ENCODE data around the gene KCNK5.

Gene KCNK5

DNA sequence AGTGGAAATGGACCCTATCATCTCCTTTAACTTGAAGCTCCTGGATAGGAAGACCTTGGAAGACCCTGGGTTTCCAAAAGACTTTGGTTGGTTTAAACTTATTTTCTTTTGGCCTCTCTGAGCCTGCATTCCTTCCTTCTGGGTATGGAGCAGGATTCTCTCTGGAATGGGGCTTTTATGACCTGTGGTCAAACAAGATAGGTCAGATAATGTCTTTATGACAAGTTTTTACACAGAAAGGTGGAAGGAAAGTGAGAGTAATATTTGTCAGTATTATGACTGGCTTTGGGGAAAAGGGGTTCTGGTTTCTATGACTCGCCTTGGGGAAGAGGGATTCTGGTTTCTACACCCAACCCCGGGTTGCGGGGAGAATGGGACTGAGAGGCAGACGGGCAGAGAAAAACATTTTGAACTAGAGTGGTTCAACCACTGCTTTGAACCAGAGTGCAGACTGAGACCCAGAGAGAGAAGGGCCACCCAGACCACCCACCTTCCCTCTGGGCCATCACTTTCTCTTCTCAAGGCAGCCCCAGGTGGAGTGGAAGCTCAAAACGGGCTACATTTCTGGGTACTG, 37.6 kb upstream of the KCNK5 start:
- no peaks in the 10 kb centered on the region for H3K9me3 ChIP-seq (ENCODE audit: low read depth, low read length)
- H3K27ac ChIP-seq = no peak overlapping the region
- H3K9ac ChIP-seq (ENCODE audit: insufficient read length) = no peak overlapping the region
- TF ChIP-seq POLR2AphosphoS5 (IDR thresholded peaks at IDR 0.05; ENCODE audit: borderline replicate concordance, low read depth, low read length) (no peak), FOXP2 (optimal IDR thresholded peaks at IDR 0.05; ENCODE audit: control extremely low read depth, extremely low read length, insufficient read depth) (no peak), EZH2 (IDR thresholded peaks at IDR 0.05) (no peak)
- no peak overlapping the region for H3K4me3 ChIP-seq
- no peak for DNase-seq (ENCODE audit: low read depth, low spot score)
- no peaks in the 10 kb centered on the region for H3K36me3 ChIP-seq (ENCODE audit: insufficient read depth, low read length)

DNA sequence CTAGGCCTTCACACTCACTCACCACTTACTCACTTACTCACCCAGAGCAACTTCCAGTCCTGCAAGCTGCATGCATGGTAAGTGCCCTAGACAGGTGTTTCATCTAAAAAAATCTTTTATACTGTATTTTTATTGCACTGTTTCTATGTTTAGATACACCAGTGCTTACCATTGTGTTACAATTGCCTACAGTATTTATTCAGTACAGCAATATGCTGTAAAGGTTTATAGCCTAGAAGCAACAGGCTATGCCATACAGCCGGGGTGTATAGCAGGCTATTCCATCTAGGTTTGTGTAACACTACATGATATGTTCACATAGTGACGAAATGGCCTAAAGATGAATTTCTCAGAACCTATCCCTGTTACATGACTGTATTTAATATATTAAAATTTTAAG, 37.1 kb upstream of the KCNK5 start:
- Histone ChIP-seq H3K27ac (no peak overlapping the region), H3K36me3 (ENCODE audit: insufficient read depth, low read length) (no peaks in the 10 kb centered on the region), H3K9ac (ENCODE audit: insufficient read length) (no peak overlapping the region), H3K4me3 (no peak overlapping the region), H3K9me3 (ENCODE audit: low read depth, low read length) (no peaks in the 10 kb centered on the region)
- no peak for TF ChIP-seq POLR2AphosphoS5 (IDR thresholded peaks at IDR 0.05; ENCODE audit: borderline replicate concordance, low read depth, low read length)
- no peak for TF ChIP-seq FOXP2 (optimal IDR thresholded peaks at IDR 0.05; ENCODE audit: control extremely low read depth, extremely low read length, insufficient read depth)
- TF ChIP-seq EZH2 (IDR thresholded peaks at IDR 0.05) = no peak
- no peak for DNase-seq (ENCODE audit: low read depth, low spot score)

DNA sequence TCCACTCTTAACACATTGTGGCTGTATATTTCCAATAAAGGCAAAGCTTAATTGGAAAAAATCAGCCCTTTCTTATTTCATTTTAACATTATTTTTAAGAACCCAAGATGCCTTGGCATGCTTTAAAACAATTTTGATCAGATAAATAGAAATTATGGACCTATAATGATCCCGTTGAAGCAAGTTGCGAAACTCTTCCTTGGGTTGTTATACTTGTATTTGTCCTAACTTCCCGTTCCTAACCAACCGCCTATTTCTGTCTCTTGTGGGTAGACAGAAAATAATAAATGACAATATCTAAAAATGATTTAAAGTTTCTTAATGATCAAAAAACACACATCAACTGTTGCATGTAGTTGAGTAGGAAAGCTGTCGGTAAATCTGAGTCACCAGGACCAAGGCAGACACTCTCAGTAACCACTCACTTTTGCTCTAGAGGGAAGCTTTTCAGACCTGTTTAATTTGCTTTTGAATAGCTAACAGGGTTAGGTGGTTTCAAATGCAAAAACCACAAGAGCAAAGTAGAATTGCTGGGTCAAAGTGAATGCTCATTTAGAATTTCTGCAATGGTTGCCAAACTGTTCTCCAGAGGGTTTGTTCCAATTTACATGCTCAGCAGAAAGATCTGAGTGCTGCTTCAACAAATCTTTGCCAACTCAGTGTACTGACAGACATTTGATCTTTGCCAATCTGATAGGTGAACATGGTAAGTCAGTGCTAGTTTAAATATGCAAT, 34.2 kb upstream of the KCNK5 start:
- DNase-seq (ENCODE audit: low read depth, low spot score) = no peak
- Histone ChIP-seq H3K9ac (ENCODE audit: insufficient read length) (no peak overlapping the region), H3K27ac (no peak overlapping the region), H3K36me3 (ENCODE audit: insufficient read depth, low read length) (no peaks in the 10 kb centered on the region), H3K9me3 (ENCODE audit: low read depth, low read length) (no peaks in the 10 kb centered on the region), H3K4me3 (no peak overlapping the region)
- TF ChIP-seq POLR2AphosphoS5 (IDR thresholded peaks at IDR 0.05; ENCODE audit: borderline replicate concordance, low read depth, low read length) (no peak), EZH2 (IDR thresholded peaks at IDR 0.05) (no peak), FOXP2 (optimal IDR thresholded peaks at IDR 0.05; ENCODE audit: control extremely low read depth, extremely low read length, insufficient read depth) (no peak)

DNA sequence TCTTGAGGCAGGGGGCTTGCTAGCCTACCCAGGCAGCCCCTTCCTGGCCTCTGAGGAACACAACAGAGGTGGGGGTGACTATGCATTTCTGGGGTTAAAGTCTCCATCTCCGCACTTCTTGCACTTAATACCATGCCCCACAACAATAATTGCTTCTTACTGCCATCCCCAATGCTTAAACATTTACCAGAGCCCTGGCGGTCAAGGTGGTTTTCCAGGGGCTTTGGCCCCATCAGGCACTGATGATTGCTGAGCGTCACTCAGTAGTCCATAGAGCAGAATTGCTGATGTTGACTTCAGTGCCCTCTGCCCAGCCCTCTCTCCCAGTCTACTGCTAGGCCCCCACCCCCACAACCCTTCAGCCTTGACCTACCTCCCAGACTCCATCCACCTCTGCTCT, 32.5 kb upstream of the KCNK5 start:
- Histone ChIP-seq H3K27ac (no peak overlapping the region), H3K36me3 (ENCODE audit: insufficient read depth, low read length) (no peaks in the 10 kb centered on the region), H3K9ac (ENCODE audit: insufficient read length) (no peak overlapping the region), H3K9me3 (ENCODE audit: low read depth, low read length) (no peaks in the 10 kb centered on the region), H3K4me3 (no peak overlapping the region)
- TF ChIP-seq FOXP2 (optimal IDR thresholded peaks at IDR 0.05; ENCODE audit: control extremely low read depth, extremely low read length, insufficient read depth) = no peak
- no peak for TF ChIP-seq EZH2 (IDR thresholded peaks at IDR 0.05)
- no peak for DNase-seq (ENCODE audit: low read depth, low spot score)

DNA sequence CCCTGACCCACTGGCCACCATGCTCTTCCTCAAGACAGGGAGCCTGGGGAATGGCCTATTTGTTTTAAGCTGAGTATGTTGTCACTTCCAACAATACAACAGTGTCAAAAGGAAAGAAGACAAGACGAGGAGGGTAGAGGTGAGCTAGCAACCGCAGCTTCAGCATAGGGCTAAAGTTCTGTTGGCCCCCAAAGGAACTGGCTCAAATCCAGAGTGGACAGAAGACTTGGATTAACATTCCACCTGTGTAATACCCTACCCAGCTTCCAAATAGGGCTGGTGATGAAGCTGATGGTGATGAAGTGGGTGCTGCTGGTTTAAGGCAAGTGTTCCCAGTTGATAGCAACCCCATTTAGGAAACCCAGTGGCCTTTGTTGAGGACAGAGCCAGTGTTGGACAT, 31.7 kb upstream of the KCNK5 start:
- Histone ChIP-seq H3K36me3 (ENCODE audit: insufficient read depth, low read length) (no peaks in the 10 kb centered on the region), H3K4me3 (no peak overlapping the region), H3K9me3 (ENCODE audit: low read depth, low read length) (no peaks in the 10 kb centered on the region), H3K27ac (no peak overlapping the region), H3K9ac (ENCODE audit: insufficient read length) (no peak overlapping the region)
- no peak for DNase-seq (ENCODE audit: low read depth, low spot score)
- no peak for TF ChIP-seq FOXP2 (optimal IDR thresholded peaks at IDR 0.05; ENCODE audit: control extremely low read depth, extremely low read length, insufficient read depth)
- no peak for TF ChIP-seq EZH2 (IDR thresholded peaks at IDR 0.05)
- no peak for TF ChIP-seq POLR2AphosphoS5 (IDR thresholded peaks at IDR 0.05; ENCODE audit: borderline replicate concordance, low read depth, low read length)

DNA sequence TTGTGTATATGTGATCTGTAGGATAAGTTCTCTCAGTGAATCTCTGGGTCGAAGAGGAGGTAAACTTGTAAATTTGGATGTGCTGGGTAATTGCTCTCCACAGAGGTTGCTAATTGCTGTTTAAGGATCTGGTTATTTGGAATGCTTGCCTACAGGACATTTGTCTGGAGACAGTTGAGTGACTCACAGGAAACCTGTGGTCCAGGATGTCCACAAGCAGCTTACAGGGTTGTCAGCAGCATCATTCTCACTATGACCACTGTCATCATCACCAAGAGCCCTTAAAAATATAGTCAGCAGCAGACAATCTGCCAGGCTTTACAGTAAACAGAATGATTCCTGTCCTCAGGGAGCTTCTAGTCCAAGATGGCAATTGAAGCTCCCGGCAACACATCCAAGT, 31.2 kb upstream of the KCNK5 start:
- DNase-seq (ENCODE audit: low read depth, low spot score) = no peak
- Histone ChIP-seq H3K4me3 (no peak overlapping the region), H3K36me3 (ENCODE audit: insufficient read depth, low read length) (no peaks in the 10 kb centered on the region), H3K9ac (ENCODE audit: insufficient read length) (no peak overlapping the region), H3K27ac (no peak overlapping the region), H3K9me3 (ENCODE audit: low read depth, low read length) (no peaks in the 10 kb centered on the region)
- TF ChIP-seq EZH2 (IDR thresholded peaks at IDR 0.05) (no peak), FOXP2 (optimal IDR thresholded peaks at IDR 0.05; ENCODE audit: control extremely low read depth, extremely low read length, insufficient read depth) (no peak), POLR2AphosphoS5 (IDR thresholded peaks at IDR 0.05; ENCODE audit: borderline replicate concordance, low read depth, low read length) (no peak)

DNA sequence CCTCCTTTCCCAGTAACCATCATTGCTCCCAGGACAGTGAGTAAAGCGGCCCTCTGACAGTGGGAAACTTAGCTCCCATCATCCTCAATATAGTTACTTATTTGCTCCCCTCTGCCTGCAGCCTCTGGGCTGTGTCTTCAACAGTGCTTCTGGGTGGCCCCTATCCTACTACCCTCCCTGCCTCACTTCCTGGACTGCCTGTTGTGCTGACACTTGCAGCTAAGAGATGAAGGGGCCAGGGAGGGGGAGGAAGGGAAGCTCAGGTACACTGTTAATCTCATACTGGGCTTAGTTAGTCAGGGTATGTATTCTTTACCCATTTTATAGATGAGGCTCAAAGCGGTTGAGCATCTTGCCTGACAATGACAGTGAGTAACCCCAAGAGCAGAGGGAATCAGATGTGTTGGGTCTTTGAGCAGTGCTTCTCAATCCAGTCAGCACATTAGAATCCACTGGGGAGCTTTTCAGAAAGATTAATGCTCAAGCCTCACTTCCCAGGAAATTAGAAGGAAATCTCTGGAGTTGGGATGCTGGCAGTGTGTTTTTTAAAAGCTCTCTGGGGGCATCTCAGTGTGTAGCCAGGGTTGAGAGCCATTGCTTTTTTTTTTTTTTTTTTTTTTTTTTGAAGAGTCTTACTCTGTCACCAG, 27.1 kb upstream of the KCNK5 start:
- no peak for TF ChIP-seq EZH2 (IDR thresholded peaks at IDR 0.05)
- no peak for TF ChIP-seq POLR2AphosphoS5 (IDR thresholded peaks at IDR 0.05; ENCODE audit: borderline replicate concordance, low read depth, low read length)
- TF ChIP-seq FOXP2 (optimal IDR thresholded peaks at IDR 0.05; ENCODE audit: control extremely low read depth, extremely low read length, insufficient read depth) = no peak
- Histone ChIP-seq H3K9me3 (ENCODE audit: low read depth, low read length) (no peaks in the 10 kb centered on the region), H3K36me3 (ENCODE audit: insufficient read depth, low read length) (no peaks in the 10 kb centered on the region), H3K27ac (no peak overlapping the region), H3K9ac (ENCODE audit: insufficient read length) (no peak overlapping the region), H3K4me3 (no peak overlapping the region)
- DNase-seq (ENCODE audit: low read depth, low spot score) = no peak

DNA sequence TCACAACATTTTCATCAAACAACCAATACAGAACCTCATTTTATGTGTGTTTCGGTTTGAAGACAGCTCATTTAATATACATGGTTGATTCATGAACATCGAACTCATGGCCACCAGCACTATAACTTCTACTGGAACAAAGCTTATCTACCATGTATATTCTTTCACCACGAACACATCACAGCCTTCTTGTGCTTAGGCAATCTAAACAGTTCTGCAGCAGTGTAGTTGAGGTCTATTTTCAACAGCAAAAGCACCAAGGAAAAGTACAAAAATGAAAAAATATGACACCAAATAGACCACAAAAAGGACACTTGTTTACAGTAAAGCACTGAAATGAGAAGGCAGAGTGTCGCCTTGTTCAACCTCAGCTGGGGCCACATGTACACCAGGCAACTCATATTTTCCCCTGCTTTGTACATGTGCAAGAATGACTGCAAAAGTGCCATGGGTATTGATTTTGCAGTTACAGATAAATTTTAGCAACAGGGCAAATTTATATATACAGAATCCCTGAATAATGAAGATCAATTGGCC, 25.8 kb upstream of the KCNK5 start:
- Histone ChIP-seq H3K9ac (ENCODE audit: insufficient read length) (no peak overlapping the region), H3K36me3 (ENCODE audit: insufficient read depth, low read length) (no peaks in the 10 kb centered on the region), H3K27ac (no peak overlapping the region), H3K9me3 (ENCODE audit: low read depth, low read length) (no peaks in the 10 kb centered on the region), H3K4me3 (no peak overlapping the region)
- TF ChIP-seq FOXP2 (optimal IDR thresholded peaks at IDR 0.05; ENCODE audit: control extremely low read depth, extremely low read length, insufficient read depth) (no peak), EZH2 (IDR thresholded peaks at IDR 0.05) (no peak), POLR2AphosphoS5 (IDR thresholded peaks at IDR 0.05; ENCODE audit: borderline replicate concordance, low read depth, low read length) (no peak)
- DNase-seq (ENCODE audit: low read depth, low spot score) = no peak
